Suprapubic skin (tissue), 4 donors: ENCODE measurements around the gene HCN4.

Experiments used
- POLR2A ChIP-seq, 2 donors: fragments of 450-650 bp; IDR thresholded peaks; one replicate each; pipeline ENCODE4 v1.6.1; 2017; ENCODE audit warnings: antibody characterized with exemption in 2 of 2, mild to moderate bottlenecking in 2 of 2, moderate library complexity in 2 of 2
- POLR2AphosphoS5 ChIP-seq, 3 donors: sonication (generic); formaldehyde crosslinking; IDR thresholded peaks; one replicate each; pipeline ENCODE4 v1.6.1; 2017; ENCODE audit warnings: antibody characterized with exemption in 3 of 3
- TF ChIP-seq, protein P1 (sequence below), 2 donors: fragments of 200-600 bp in 1 of 2; fragments of 450-650 bp in 1 of 2; sonication (generic) in 1 of 2; IDR thresholded peaks; one replicate each; pipeline ENCODE4 v1.5.1; 2016 to 2019; ENCODE audit warnings: antibody characterized with exemption in 2 of 2, mild to moderate bottlenecking in 1 of 2, moderate library complexity in 1 of 2

DNA sequence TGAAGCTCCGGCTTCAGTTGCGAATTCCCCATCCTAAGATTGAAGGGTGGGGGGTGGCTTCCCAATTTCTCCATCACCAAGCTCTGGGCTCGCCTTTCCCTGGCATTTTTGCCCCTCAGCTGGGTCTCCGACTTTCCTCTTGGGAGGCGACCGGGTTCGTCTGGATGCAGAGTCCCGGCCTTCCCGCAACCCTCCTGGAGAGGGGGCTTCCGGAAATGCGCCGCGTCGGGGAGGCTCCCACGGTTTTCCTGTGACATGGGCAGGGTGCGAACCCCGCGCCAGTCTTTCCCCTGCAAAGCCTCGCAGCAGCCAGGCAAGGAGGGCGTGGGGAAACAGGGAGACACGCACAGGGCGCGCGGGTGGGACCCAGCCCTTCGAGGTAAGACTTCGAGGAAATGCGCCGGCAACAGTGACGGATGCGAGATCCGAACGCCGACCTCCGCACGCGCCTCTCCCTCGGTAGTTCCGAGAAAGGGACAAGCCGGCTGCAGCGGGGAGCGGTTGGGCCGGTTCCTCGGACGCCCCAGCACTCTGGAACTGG, 466 bp upstream of the HCN4 start:
- TF ChIP-seq, protein P1, sequence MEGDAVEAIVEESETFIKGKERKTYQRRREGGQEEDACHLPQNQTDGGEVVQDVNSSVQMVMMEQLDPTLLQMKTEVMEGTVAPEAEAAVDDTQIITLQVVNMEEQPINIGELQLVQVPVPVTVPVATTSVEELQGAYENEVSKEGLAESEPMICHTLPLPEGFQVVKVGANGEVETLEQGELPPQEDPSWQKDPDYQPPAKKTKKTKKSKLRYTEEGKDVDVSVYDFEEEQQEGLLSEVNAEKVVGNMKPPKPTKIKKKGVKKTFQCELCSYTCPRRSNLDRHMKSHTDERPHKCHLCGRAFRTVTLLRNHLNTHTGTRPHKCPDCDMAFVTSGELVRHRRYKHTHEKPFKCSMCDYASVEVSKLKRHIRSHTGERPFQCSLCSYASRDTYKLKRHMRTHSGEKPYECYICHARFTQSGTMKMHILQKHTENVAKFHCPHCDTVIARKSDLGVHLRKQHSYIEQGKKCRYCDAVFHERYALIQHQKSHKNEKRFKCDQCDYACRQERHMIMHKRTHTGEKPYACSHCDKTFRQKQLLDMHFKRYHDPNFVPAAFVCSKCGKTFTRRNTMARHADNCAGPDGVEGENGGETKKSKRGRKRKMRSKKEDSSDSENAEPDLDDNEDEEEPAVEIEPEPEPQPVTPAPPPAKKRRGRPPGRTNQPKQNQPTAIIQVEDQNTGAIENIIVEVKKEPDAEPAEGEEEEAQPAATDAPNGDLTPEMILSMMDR (IDR thresholded peaks at IDR 0.05), result no peak
- TF ChIP-seq POLR2A (IDR thresholded peaks at IDR 0.05) (no peak), POLR2AphosphoS5 (IDR thresholded peaks at IDR 0.05) (no peak)
